Measurements from ENCODE around the gene NTSR2.

Gene NTSR2, protein sequence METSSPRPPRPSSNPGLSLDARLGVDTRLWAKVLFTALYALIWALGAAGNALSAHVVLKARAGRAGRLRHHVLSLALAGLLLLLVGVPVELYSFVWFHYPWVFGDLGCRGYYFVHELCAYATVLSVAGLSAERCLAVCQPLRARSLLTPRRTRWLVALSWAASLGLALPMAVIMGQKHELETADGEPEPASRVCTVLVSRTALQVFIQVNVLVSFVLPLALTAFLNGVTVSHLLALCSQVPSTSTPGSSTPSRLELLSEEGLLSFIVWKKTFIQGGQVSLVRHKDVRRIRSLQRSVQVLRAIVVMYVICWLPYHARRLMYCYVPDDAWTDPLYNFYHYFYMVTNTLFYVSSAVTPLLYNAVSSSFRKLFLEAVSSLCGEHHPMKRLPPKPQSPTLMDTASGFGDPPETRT

DNA sequence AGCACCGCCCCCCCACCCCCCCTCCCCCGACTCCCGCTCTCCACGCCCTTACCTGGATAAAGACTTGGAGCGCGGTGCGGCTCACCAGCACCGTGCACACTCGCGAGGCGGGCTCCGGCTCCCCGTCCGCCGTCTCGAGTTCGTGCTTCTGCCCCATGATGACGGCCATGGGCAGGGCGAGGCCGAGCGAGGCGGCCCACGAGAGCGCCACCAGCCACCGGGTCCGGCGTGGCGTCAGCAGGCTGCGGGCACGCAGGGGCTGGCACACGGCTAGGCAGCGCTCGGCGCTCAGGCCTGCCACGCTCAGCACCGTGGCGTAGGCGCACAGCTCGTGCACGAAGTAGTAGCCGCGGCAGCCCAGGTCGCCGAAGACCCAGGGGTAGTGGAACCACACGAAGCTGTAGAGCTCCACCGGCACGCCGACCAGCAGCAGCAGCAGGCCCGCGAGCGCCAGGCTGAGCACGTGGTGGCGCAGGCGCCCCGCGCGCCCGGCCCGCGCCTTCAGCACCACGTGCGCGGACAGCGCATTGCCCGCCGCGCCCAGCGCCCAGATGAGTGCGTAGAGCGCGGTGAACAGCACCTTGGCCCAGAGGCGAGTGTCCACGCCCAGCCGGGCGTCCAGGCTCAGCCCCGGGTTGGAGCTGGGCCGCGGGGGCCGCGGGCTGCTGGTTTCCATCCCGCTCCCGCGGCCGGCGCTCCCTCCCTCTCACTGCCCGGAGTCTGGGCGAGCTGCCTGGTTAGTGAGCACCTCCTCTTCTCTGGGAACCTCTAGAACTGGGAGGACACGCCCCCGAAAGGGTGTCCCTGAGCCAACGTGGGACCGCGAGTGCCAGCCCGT, at the start of gene NTSR2:
Gene NTSR2, minus strand, starts transcription at position 742 of the 838 bp plus-strand sequence. Its CDS starts 66 bp downstream, at position 676.
- DNase-seq (ENCODE audit: low spot score): no peak

DNA sequence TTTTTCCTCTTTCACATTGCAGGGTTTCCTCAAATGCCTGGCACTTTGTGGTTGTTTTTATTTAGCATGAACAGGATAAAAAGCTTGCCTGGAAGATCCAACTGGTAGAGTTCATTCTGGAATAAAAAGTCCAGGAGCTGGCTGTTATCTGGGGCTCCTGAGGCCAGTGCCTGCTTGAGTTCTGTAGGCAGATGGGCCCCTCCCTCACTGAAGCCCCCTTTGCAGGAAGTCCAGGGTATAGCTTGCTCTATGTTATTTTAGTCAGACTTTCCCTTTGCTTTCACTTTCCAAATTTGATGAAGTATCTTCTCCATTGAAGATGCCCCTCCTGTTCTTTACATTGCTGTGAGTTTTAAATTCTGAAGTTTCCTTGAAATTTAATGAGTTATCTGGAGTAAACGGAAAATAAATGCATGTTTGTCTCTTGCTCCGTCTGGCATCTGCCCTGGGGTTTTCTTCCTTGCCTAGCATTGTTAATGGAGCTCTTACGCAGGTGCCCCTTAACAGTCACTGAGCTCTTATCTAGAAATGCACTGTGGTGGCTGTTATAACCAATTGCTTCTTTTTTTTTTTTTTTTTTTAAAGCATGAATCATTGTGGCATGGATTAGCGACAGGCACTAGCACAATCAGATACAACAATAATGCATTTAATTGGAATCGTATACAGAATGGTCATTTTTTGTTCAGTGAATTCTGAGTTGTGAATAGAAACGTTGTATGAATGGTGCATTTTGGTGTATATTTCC, 49.4 kb upstream of the NTSR2 start:
- DNase-seq (ENCODE audit: low spot score): no peak

DNA sequence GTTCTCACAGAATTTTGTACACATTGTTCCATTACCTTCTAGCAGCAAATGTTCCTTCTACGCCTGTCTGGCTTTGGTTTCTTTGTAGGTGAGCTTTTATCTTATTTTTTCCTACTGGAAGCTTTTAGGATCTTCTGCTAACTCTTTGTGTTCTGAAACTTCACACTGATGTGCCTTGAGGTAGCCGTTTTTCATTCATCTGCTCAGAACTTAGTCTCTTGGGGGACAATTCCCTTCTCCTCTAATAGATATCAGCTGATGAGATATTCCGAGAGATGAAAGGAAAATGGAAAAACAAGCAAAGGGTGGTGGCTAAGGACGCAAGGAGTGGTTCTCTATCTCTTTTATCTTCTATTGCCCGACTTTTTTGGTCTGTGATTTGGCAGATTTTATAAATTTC, 48.6 kb upstream of the NTSR2 start:
- no peak for DNase-seq (ENCODE audit: low spot score)

DNA sequence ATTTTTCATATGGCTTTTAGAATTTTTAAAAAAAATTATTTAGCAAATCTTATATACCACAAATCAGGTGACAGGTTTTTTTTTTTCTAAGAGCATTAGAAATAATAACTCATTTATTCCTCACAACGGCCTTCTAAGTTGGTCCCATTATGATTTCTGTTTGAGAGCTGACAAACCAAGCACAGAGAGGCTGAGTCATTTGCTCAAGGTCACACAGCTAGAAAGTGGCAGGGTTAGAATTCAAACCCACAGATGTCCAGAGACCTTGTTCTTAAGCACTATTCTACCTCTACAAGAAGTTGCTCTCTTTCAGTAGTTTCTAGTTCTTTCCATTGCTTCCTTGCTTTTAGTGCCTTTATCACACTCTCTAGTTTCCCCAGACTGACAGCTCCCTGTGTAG, 47.6 kb upstream of the NTSR2 start:
- DNase-seq (ENCODE audit: low spot score): no peak

DNA sequence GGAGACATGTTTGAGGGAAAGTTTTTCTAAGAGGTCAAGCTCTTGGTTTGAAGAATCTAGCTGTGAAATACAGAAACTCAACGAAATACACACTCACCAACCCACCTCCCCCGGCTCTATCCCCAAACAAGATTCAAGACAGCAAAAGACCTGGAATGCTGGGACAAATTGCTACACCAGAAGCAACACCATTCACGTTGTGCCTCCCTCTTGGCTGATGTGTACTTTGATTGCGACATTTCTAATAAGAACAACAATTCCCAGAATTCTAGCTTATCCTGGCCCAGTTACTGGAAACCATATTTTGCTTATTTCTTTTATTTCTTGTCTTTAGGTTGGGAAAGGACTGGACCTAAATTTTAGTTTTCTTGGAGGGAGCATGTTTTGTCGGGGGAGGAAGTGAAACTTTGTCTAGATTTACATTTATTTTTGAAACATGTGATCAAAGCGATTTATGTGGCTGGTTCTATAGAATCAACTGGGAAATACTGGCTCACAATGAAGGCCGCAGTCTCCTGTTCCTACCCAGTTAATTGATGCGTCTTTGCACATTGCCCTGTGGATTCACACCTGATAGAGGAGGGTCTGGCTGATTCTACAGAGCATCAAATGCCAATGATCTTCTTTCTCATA, 46.8 kb upstream of the NTSR2 start:
- no peak for DNase-seq (ENCODE audit: low spot score)

DNA sequence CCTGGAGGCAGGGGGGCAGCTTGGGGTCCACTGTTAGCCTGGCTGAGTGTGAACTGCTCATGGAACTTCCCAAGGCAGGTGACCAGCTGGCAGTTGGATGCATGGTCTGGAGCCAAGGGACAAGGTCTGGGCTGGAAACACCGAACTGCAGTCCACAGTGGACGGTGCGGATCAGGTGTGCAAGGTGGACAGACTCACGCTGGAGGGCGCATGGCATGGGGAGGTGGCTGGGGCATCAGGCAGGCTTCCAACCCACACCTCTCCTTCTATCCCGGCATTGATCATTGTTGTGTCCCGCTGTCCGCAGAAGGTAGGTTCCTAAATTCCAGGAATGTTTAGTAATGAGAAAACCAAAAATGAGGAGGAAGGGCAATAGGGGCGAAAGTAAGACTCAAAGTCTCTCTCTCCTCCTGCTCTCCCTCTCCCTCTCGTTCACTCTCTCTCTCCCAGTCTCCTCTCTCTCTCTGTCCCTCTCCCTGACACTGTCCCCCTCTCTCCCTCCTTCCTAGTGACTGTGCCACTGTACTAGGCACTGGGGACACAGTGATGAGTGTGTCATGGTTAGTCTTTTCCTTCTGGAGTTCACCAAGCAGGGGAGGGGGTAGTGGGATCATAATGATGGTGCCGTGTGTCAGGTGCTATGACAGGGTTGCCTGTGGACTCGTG, 46.1 kb upstream of the NTSR2 start:
- DNase-seq (ENCODE audit: low spot score): no peak

DNA sequence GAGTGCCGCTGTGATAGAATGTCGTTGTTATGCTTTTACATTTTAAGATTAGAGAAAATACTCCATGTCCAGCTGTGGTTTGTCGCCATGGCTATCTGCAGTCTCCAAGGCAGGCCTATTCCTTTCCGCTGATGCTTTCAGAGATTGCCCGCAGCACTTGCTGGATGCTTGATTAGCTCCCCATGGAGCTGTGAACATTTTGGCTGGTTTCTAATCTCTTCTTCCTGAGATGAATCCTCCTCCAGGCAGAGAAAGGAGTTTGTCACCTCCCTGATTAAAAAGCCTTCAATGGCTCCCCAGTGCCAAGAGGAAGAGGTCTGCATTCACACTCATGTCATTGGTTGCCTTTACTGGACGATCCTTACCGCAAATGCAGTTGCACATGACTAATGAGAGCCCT, 43.8 kb upstream of the NTSR2 start:
- DNase-seq (ENCODE audit: low spot score): no peak

DNA sequence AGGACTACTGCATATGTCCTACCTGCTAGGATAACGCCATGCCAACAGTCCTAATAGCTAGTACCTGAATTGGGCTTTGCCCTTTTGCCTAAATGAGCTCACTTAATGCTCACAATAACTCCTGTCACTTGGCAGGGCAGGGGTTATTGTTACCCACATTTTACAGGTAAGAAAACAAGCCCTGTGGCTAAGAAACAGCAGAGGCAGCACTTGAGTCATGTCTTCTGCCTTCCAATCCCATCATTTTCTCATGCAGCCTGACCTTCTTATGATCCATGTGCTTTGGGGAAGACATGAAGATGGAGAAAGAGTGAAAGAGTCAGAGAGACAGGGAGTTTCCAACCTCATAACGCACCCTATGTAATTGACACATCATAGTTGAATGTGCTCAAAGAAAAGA, 42.9 kb upstream of the NTSR2 start:
- no peak for DNase-seq (ENCODE audit: low spot score)

DNA sequence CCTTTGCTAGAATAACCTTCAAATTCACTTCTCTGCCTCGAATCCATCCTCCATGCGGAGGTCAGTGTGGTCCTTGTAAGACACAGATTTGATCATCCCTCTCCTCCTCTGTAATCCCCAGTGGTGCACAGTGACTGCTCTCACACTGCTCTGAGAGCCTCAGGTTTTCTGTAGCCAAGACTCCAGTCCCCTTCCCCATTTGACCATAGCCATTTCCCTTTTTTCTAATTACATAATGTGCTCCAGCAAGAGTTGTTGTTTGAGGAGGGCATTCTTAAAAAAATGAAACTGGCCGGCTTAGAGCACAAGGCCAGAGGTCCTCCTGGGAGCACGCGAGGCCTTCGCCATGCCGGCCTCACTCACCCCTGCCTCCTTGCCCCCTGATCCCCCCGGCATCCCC, 41.8 kb upstream of the NTSR2 start:
- DNase-seq (ENCODE audit: low spot score): no peak

DNA sequence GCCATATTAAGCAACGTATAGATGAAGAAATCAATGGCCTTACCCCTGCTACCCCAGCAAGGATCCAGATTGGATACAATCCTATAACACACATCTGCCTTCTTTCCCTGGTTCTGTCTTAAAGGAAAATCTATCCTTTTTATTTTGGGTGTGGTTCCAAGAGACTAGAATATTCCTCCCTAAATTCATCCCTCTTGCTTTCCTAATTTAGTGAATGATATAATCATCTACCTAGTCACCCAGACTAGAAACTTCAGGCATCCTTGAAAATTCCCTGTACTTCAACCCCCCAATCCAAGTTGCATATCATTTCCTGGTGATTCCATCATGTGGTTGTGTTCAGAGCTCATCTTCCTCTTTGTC, 41.3 kb upstream of the NTSR2 start:
- DNase-seq (ENCODE audit: low spot score): no peak

DNA sequence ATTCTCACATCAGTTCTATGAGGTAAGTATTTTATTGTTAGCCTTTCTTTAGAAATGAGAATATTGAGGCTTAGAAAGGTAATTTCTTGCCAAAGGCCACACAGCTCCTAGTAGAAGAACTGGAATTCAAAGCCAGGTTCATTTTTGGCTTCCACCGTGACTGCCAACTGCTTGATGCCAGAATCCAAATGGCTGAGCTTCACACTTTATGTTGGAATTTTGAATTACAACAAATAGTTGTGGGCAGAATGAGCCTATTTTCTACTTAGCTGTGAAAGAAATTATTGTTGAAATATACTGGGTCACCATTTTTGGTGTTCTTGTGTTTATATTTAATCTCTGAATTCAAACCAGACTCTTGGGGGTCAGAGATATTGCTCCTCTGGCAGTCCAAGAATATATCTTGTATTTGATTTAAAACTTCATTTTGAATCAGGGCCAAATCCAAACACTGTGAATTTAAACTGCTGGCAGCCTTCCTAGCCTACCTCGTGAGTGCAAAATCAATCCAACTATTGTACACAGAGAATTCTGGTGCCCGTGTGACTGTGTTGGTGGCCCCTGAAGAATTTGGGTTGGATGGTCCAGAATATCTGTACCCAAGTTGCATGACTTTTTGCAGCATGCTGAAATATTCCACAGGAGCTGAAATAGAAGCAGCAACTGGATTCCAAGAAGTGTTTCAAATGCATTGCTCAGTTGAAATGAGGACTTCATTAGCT, 40.8 kb upstream of the NTSR2 start:
- no peak for DNase-seq (ENCODE audit: low spot score)

DNA sequence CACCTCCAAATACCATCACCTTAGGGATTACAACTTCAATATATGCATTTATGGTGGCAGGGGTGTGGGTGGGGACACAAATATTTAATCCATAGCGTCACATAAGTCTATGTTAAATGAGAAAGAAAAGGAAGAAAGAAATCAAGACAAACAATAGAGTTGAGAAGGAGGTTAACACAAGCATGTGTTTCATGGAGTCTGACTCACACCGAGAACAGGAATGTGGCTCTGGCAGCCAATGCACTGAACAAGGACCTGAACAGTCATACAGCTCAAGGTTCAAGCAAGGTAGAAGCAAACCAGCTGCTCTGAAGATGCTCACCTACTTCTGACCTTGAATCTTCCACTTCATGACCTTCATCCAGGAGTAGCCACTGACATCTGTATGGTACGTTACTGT, 40.2 kb upstream of the NTSR2 start:
- DNase-seq (ENCODE audit: low spot score): no peak

DNA sequence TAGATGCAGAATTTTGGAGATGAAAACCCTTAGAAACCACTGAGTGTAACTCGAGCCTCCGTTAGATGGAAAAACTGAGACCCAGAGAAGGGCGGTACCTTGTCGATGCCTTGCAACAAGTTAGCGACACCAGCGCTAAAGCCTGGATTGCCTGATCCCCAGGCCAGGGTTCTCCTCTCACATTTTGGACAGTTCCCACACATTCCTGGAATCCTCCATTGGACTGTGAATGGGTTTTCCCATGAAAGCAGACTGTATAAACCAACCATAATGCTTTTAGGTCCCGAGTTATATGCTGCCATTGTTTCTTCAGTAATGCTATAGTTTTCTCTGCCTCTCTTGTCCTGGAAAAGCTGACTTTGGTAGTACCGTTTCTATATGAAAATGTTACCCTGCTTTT, 39.3 kb upstream of the NTSR2 start:
- DNase-seq (ENCODE audit: low spot score): no peak

DNA sequence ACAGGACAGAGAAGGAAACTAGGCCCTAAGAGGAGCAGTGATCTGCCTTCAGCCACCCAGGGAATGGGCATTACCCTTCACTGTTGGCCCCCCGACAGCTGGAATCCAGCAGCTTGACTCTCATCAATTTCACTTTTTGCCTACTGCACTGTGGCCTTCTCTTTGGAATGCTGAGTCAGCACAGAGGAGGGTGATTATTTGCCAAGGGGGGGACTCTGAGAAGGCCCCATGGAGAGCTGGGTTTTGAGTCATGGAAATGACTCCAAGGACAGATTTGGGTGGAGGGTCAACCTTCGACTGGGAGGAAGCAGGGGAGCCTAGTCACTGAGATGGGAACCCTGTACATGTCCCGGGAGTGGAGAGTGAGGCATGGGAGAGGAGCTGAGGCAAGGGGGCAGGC, 38.1 kb upstream of the NTSR2 start:
- DNase-seq (ENCODE audit: low spot score): no peak

DNA sequence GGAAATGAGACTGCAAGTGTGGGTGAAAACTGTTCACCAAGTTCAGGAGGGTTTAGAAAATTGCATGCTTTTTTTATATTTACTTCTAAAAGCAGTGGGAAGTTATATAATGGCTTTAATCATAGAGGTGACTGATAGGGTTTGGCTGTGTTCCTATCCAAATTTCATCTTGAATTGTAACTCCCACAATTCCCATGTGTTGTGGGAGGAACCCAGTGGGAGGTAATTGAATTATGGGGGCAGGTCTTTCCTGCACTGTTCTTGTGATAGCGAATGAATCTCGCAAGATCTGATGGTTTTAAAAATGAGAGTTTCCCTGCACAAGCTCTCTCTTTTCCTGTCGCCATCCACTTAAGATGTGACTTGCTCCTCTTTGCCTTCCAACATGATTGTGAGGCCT, 35.7 kb upstream of the NTSR2 start:
- no peak for DNase-seq (ENCODE audit: low spot score)

DNA sequence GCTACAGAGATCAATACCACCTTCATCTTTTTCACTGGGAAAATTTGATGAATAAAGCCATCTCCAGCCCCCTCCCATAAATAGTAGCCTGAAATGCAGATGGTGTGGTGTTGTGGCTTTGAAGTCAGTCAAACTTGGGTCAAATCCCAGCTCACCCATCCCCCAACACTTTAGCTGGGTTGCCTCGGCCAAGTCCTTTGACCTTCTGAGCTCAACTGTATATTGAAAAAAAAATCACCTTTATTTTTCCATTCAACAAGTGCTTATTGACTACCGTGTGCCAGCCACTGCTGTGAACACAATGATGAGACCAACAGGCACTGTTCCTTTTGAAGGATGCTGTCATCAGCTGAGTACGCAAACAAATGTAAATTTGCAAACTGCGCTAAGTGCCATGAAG, 35.1 kb upstream of the NTSR2 start:
- DNase-seq (ENCODE audit: low spot score): no peak

DNA sequence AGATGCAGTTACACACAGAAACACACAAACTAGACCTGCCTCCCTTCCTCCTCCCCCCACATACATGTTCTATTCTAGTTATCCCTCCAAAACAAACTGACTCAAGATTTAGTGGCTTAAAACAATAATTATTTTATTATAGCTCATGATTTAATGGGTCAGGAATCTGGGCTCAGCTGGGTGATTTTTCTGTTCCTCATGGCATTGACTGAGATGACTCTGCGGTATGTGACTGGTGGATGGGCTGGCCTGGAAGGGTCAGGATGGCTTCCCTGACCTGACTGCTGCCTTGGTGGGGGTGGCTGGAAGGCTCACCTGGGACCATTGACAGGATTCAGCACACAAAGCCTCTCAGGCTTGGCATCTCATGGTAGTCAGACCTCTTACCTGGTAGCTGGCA, 33.7 kb upstream of the NTSR2 start:
- no peak for DNase-seq (ENCODE audit: low spot score)

DNA sequence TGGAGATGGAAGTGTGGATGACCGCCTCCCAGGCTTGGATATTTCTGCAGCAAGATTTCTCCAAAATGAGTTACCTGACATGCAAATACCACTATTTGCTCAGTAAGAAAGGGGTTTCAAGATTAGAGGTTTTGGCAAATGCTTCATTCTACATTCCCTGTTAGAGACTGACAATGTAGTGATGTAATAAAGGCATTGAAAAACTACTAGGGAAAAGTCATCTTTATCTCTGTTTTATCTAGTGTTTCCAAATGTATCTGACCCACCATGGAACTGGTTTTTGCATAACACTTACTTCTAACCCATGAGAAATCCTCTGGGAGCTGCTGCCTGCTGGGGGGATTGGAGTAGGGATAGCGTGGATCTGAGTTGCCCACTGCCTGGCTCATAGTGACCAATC, 33.0 kb upstream of the NTSR2 start:
- DNase-seq (ENCODE audit: low spot score): no peak

DNA sequence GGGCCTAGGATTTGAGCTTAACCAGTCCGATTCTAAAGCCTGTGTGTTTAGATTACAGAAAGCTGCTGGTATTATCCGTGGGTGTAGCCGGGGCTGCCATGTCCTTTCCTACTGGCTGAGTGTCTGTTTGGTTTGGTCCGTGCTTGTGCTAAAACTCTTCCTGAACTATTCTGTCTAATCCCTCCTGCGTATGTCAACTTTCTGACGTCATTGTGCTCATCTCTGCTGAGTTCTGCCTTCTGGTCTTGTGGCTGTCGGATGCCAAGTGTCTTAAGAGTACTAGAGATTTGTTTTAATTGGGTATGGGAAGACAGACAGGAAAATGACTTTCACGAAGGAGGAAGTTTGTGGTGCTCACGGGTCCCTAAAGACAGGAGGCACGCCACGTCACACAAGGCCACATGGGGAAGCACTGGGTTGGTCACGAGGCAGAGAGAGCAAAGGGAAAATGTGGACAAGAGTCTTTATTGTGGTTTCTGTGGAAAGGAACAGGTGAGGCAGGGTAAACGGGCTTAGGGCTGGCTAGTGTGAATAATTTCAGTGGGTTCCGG, 31.8 kb upstream of the NTSR2 start:
- DNase-seq (ENCODE audit: low spot score): no peak

DNA sequence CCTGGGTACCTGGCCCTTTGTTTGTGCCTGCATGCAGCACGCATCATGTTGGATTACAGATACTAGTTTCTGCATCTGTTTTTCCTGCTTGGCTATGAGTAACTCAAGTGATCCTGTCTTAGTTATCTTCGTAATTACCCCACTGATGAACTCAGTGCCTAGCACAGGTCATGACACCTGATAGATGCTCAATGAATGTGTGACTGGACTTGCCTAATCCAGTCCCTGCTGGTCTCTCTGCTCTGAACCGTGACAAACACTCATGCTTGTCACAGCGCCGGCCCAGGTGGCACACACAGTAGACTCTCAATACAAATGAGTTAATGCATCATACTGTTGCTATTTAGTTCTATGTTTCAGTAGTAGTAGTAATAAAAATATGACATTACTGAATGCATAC, 31.2 kb upstream of the NTSR2 start:
- DNase-seq (ENCODE audit: low spot score): no peak
